GM21825 (cell line): ENCODE measurements around the gene RNF135.
"Not testable (repeated sequence)": the region's sequence is repeated elsewhere in the genome, so short reads cannot be mapped to it uniquely, and the experiment has no call there.

Experiments used
- ATAC-seq: cut with Tn5 transposase; IDR thresholded peaks from one replicate; pipeline ENCODE4 v1.9.1; 2021; ENCODE audit warnings: mild to moderate bottlenecking, moderate library complexity; ENCODE audit not compliant: unreplicated experiment

Gene RNF135

GRCh38 chr17:30954046-30954830 is 16.6 kb upstream of the RNF135 start:
- no peak for ATAC-seq

GRCh38 chr17:30956764-30957374 is 14.0 kb upstream of the RNF135 start:
- ATAC-seq: no peak

- no peak for ATAC-seq
Observed at GRCh38 chr17:30957741-30958140, 13.1 kb upstream of the RNF135 start.

- no peak for ATAC-seq
Observed at GRCh38 chr17:30958187-30958586, 12.7 kb upstream of the RNF135 start.

GRCh38 chr17:30961209-30962188 is 9.3 kb upstream of the RNF135 start:
- no peak for ATAC-seq

GRCh38 chr17:30964312-30964711 is 6.5 kb upstream of the RNF135 start:
- ATAC-seq: not testable (repeated sequence)

GRCh38 chr17:30964876-30965275 is 6.0 kb upstream of the RNF135 start:
- ATAC-seq: no peak

GRCh38 chr17:30965686-30966085 is 5.2 kb upstream of the RNF135 start:
- ATAC-seq: no peak

- not testable (repeated sequence) for ATAC-seq
Observed at GRCh38 chr17:30967911-30968310, 2.9 kb upstream of the RNF135 start.

- ATAC-seq: no peak
Observed at GRCh38 chr17:30969989-30970830, 629 bp upstream of the RNF135 start.

- ATAC-seq: no peak
Observed at GRCh38 chr17:30975042-30975820, 4.4 kb downstream of the RNF135 start.

- ATAC-seq: not testable (repeated sequence)
Observed at GRCh38 chr17:30979919-30980318, 9.1 kb downstream of the RNF135 start.

GRCh38 chr17:30981531-30982519 is 11.0 kb downstream of the RNF135 start:
- no peak for ATAC-seq

GRCh38 chr17:30982855-30983254 is 12.0 kb downstream of the RNF135 start:
- ATAC-seq: no peak

GRCh38 chr17:30990458-30990857 is 19.6 kb downstream of the RNF135 start:
- no peak for ATAC-seq

- ATAC-seq: no peak
Observed at GRCh38 chr17:30992551-30992950, 21.7 kb downstream of the RNF135 start.

- no peak for ATAC-seq
Observed at GRCh38 chr17:30995347-30995746, 24.5 kb downstream of the RNF135 start.

GRCh38 chr17:30996486-30996885 is 25.6 kb downstream of the RNF135 start:
- no peak for ATAC-seq
